HEK293T (cell line): ENCODE results near the gene STXBP1.

ENCODE experiments used
- CTBP1 ChIP-seq: fragments of 450-650 bp; IDR thresholded peaks from 2 replicates; pipeline ENCODE4 v1.6.1; 2016; ENCODE audit warnings: borderline replicate concordance
- ELF4 ChIP-seq: fragments of 450-650 bp; IDR thresholded peaks from 2 replicates; pipeline ENCODE4 v1.6.1; 2017; ENCODE audit warnings: antibody characterized with exemption

DNA sequence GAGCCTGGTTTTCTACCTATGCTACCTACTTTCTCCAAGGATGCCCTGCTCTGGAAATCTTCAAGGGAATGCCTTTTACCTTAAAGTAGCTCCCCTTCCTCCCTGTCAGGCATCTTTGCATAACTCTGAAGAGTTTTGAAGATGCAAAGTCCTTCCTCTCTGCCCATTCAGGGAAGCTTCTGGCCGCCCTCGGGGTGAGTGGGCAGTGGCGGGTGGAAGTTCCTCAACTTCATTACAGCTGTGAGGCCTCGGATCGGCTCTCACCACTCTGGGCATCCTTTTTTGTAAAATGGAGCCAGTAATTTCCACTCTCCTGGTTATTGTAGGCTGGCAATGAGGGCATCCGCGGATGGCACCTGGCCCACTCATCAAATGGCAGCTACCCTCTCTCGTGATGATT is 31.7 kb upstream of the STXBP1 start:
- TF ChIP-seq CTBP1 (no peak), ELF4 (no peak)
